ENCODE data around the gene FYN. TPM values are rescaled to one million over a fixed set of nuclear protein-coding genes. Genes with fewer than 3 reads are reported as not detected.

The FYN gene
- total and polyA plus RNA-seq, 2 of the 8 experiments (the other 6 are each of a cell fraction or from before 2014, with no cell fraction given), result 46.8 to 97.2 TPM

GRCh38 chr6:111825439-111826086, 47.7 kb downstream of the FYN start:
- Histone ChIP-seq H3K9me3 (ENCODE audit: insufficient read depth in 2 of 2, low read depth in 1 of 2, low read length in 1 of 2) (0 out of 4 replicates have a peak, but pooled peaks cover 0 to 3% of the 10 kb centered on the region in 2 experiments), H3K4me2 (ENCODE audit: insufficient read depth in 1 of 2, low read depth in 2 of 2, low read length in 2 of 2) (no peak overlapping the region), H3K4me1 (replicated peaks in 1 of 4; ENCODE audit: control insufficient read depth in 3 of 4, insufficient read depth in 4 of 4, low read length in 3 of 4) (no peaks in the 10 kb centered on the region), H2BK5ac (ENCODE audit: low read depth, low read length) (no peak overlapping the region), H2BK12ac (ENCODE audit: low read depth, low read length) (no peak overlapping the region), H2BK20ac (ENCODE audit: low read length) (no peak overlapping the region), H4K91ac (replicated peaks; ENCODE audit: insufficient read length, low read length) (no peak overlapping the region), H3K23ac (ENCODE audit: insufficient read length) (no peak overlapping the region), H2AK5ac (ENCODE audit: low read depth, low read length) (no peak overlapping the region), H3K79me1 (ENCODE audit: low read depth, low read length) (peaks cover 2% of the 10 kb centered on the region; the same call in 1 of the 2 replicates), H4K20me1 (replicated peaks in 1 of 2; ENCODE audit: control insufficient read depth in 1 of 2, insufficient read depth in 2 of 2, low read length in 2 of 2) (peaks cover 1 to 3% of the 10 kb centered on the region in 2 experiments), H3K4me3 (ENCODE audit: extremely low read depth in 1 of 4, insufficient read depth in 2 of 4, low read depth in 3 of 4, low read length in 4 of 4) (no peak overlapping the region), H3K27ac (ENCODE audit: low read depth, low read length) (no peak overlapping the region), H3K9ac (replicated peaks in 1 of 4; ENCODE audit: extremely low read depth in 1 of 4, low read depth in 3 of 4, low read length in 3 of 4) (no peak overlapping the region), H3K14ac (ENCODE audit: insufficient read length) (no peak overlapping the region), H3K79me2 (ENCODE audit: control insufficient read depth in 1 of 2, insufficient read depth in 2 of 2, low read length in 2 of 2) (peaks cover 4% of the 10 kb centered on the region in 2 experiments; a peak in 2 of 4 replicates), H3K27me3 (replicated peaks in 1 of 4; ENCODE audit: control insufficient read depth in 3 of 4, extremely low read depth in 1 of 4, insufficient read depth in 3 of 4, low read length in 3 of 4) (no peaks in the 10 kb centered on the region), H3K18ac (ENCODE audit: extremely low read depth, low read length) (no peak overlapping the region), H3K23me2 (ENCODE audit: low read depth, low read length) (no peaks in the 10 kb centered on the region), H3K4ac (replicated peaks; ENCODE audit: insufficient read length, low read depth, low read length) (no peak overlapping the region), H3K56ac (replicated peaks; ENCODE audit: insufficient read length, low read depth, low read length) (no peak overlapping the region), H2BK120ac (replicated peaks; ENCODE audit: low read depth, low read length) (no peak overlapping the region), H2BK15ac (ENCODE audit: low read length) (no peak overlapping the region), H4K5ac (ENCODE audit: insufficient read length, low read depth, low read length) (no peak overlapping the region), H4K8ac (ENCODE audit: extremely low read depth, insufficient read depth, low read length) (no peak overlapping the region), H3K36me3 (ENCODE audit: control insufficient read depth in 2 of 4, insufficient read depth in 4 of 4, low read length in 3 of 4) (no peaks in the 10 kb centered on the region), H2AFZ (ENCODE audit: low read length) (no peak overlapping the region)
- CTCF ChIA-PET (ENCODE audit: partially characterized antibody), result interaction anchor here (0.6 to 1.9 kb wide), 10 partner anchors 14 to 191 kb away, joined by 3 to 9 read pairs (median 4); no protein-coding TSS in a partner anchor
- no peak for DNase-seq (ENCODE audit: low read depth in 1 of 2, low spot score in 2 of 2)
- POLR2A ChIA-PET (ENCODE audit: partially characterized antibody), result interaction anchor here (0.6 kb wide), 1 partner anchor 269 kb away, joined by 3 read pairs; no protein-coding TSS in a partner anchor
- FAIRE-seq, result no peak
- 81% methylated on average over 4 of the region's 4 CpGs; no CpG with 5 or more reads in 1 of the 2 experiments for WGBS, 2 experiments (ENCODE audit: extremely low coverage in 1 of 2, insufficient coverage in 1 of 2, insufficient read length in 1 of 2, insufficient replicate concordance in 2 of 2, low coverage in 1 of 2, low lambda C conversion rate in 2 of 2, missing lambda C conversion rate in 1 of 2)
- TF ChIP-seq ATF2 (IDR thresholded peaks at IDR 0.05; ENCODE audit: low read length), result no peak
